GM19397 (cell line): Measurements from ENCODE around the gene RRAD.

Experiments used
- ATAC-seq: cut with Tn5 transposase; IDR thresholded peaks from one replicate; pipeline ENCODE4 v1.9.1; 2021; ENCODE audit warnings: mild to moderate bottlenecking, moderate library complexity; ENCODE audit not compliant: unreplicated experiment

The RRAD gene

GRCh38 chr16:66919569-66920298, 5.6 kb downstream of the RRAD start:
- no peak for ATAC-seq

- no peak for ATAC-seq
Observed at GRCh38 chr16:66918803-66919568, 6.3 kb downstream of the RRAD start, which contains the start of gene CDH16. CDH16 (minus strand) TSS chr16:66918885; CDS start chr16:66918065, 820 bp downstream.

GRCh38 chr16:66918355-66918754, 7.0 kb downstream of the RRAD start:
- ATAC-seq, result no peak

GRCh38 chr16:66917741-66918140, 7.6 kb downstream of the RRAD start:
- no peak for ATAC-seq

- no peak for ATAC-seq
Observed at GRCh38 chr16:66916518-66916917, 8.8 kb downstream of the RRAD start.

- no peak for ATAC-seq
Observed at GRCh38 chr16:66915041-66915440, 10.3 kb downstream of the RRAD start.

- ATAC-seq, result no peak
Observed at GRCh38 chr16:66914541-66914940, 10.8 kb downstream of the RRAD start.

- ATAC-seq, result no peak
Observed at GRCh38 chr16:66913711-66914110, 11.6 kb downstream of the RRAD start.

GRCh38 chr16:66913081-66913480, 12.3 kb downstream of the RRAD start:
- no peak for ATAC-seq

- no peak for ATAC-seq
Observed at GRCh38 chr16:66911801-66912200, 13.5 kb downstream of the RRAD start.

- no peak for ATAC-seq
Observed at GRCh38 chr16:66911112-66911511, 14.2 kb downstream of the RRAD start.

- ATAC-seq, result no peak
Observed at GRCh38 chr16:66910175-66910940, 15.0 kb downstream of the RRAD start.

- no peak for ATAC-seq
Observed at GRCh38 chr16:66908762-66909559, 16.4 kb downstream of the RRAD start.

- no peak for ATAC-seq
Observed at GRCh38 chr16:66908116-66908515, 17.2 kb downstream of the RRAD start.

- ATAC-seq, result no peak
Observed at GRCh38 chr16:66906916-66907836, 18.2 kb downstream of the RRAD start.

GRCh38 chr16:66905633-66906539, 19.4 kb downstream of the RRAD start:
- ATAC-seq, result no peak

GRCh38 chr16:66904846-66905632, 20.3 kb downstream of the RRAD start:
- ATAC-seq, result no peak

- ATAC-seq, result no peak
Observed at GRCh38 chr16:66904428-66904845, 20.9 kb downstream of the RRAD start.
